T-helper 1 cell treated with Interleukin-12 subunit alpha and Interleukin-12 subunit beta and Interleukin-4 antibody, amounts not matched to agents 30 ng/mL and 1 ng/mL, for 36 hours (primary cell): ENCODE results near the gene NTRK1. TPM values are rescaled to one million over a fixed set of nuclear protein-coding genes. Genes with fewer than 3 reads are reported as not detected.

ENCODE experiments used
- intact Hi-C: fragments of 100-400 bp; cut with micrococcal nuclease; formaldehyde crosslinking; loops from one replicate; pipeline ENCODE4 v1.15.1; 2024
- total RNA-seq: library from RNA; stranded (reverse); gene quantifications from 2 replicates; pipeline ENCODE4 v1.2.3, GENCODE V29; 2022

NTRK1 gene
- total RNA-seq, 1 donor from 2014 or later = 13.8 TPM

GRCh38 chr1:156895455-156895812 is 34.8 kb downstream of the NTRK1 start:
- intact Hi-C loops = no loop called here

- intact Hi-C loops = no loop called here
Observed at GRCh38 chr1:156895927-156896326, 35.3 kb downstream of the NTRK1 start.

DNA sequence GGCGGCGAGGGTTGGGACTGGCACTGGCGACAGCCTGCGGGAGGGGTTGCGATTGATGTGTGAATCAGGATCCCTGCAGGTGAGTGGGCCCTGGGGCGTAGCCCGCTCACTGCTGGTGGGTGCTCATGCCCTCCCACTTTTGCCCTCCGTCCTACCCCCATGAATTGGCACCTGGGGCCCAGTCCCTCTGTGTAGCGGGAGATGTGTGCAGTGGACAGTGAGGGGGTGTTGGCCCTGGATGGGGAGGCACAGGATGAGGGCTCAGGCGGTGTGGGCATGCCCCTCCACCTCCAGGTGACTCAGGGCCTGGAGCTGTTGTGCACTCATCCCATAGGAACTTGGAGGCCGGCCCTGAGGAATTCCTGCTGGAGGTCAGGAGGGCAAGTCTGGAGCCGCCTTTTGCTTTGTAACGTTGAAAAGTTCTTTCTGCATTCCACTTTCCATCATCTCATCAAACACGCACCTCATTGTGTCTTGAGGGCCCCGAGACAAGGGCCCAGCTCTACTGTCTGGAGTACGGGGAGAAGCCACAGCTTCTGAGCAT is 35.9 kb downstream of the NTRK1 start:
- intact Hi-C loops = no loop called here

DNA sequence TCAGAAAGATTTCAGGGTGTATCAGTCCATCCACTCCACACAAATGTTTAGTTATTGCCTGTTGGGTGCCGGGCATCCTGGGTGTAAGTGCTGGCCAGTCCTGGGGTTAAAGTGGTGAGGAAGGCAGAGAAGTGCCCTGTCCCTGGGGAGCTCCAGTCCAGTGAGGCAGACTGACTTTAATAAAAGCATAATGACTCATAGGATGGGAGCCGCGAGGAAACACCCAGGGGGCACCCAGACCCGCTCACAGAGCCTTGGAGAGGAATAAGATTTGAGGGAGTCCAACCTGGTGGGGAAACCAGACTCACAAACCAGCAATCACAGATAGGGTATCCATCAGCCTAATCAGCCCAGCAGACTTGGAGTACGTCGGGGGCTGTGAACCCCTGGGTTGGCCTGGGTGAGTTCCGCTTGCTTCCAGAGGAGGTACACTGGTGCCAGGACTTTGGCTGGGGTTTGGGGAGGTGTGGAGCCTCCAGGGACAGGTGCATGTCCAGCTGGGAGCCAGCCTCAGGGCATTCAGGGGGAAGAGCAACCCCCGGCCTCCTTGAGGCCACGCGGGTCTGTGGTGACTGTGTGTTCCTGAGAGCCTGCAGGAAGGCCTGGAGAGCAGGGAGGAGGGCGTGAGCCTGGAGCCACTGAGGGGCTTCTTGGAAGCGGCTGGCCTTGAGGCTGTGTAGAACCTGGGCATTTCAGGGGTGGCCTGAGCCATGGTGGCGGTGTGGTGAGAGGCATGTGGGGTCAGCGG is 36.6 kb downstream of the NTRK1 start:
- intact Hi-C loops = no loop called here

- intact Hi-C loops = no loop called here
Observed at GRCh38 chr1:156898161-156898566, 37.5 kb downstream of the NTRK1 start.

DNA sequence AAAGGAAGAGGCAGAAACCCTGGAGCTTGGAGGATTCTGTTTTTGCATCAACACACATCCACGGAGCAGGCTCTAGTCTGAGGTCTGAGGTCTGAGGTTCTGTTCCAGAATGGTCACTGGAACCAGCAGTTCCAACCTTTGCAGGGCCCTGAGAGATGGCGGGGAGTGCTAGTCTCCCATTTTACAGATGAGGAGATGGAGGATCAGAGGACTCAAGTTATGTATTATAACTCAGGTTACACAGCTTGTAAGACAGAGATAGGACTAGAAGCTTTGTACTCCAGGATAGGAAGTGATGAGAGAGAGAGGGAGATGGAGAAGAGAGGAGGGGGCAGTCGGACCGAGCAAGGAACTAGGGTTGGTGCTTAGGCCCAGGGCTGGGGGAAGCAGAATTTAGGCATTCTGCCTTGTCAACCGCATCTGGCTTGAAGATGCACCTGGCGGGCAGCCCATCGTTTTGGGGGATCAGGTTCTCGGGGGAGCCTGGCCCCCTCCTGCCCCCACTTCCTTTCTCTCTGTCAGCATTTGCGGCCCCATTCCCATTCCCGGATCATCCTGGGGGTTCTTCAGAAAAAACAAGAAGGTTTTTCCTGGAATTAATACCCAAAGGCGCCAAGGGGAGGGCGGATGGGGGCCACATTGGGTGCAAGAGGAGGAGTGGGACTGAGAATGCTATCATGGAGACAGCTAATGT is 38.5 kb downstream of the NTRK1 start:
- intact Hi-C loops = no loop called here

DNA sequence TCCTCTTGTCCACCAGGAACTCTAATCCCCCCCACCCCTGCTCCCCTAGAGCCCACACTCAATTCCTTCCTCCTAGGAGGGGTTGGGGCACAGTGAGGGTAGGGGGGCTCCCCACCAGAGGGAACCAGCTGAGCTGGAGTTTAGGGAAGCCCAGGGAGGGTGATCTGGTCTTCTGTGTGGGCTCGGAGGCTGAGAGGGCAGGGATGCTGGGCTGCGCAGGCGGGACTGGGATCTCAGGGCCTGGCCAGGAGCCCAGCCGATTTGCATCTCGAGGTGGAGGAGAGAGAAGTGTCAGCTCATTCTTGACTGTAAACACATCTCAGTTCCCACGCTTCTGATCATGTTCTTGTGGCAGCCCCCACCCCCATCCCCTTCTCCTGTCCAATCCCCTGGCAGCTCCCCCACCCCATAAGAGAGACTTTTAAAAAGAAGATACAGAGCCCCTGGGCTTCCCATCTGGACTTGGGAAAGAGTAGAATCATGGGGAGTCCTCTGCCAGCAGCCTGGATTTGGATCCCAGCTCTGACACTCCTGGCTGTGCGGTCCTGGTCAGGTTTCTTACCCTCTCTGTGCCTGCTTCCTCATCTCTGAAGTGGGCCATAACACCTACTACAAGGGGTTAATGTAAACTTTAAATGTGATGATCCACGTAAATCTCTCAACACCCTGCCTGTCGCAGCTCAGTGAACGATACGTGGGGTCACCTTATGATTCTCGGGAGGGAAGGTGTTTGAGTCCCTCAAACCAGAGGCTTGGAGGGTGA is 39.5 kb downstream of the NTRK1 start:
- intact Hi-C loops = no loop called here

DNA sequence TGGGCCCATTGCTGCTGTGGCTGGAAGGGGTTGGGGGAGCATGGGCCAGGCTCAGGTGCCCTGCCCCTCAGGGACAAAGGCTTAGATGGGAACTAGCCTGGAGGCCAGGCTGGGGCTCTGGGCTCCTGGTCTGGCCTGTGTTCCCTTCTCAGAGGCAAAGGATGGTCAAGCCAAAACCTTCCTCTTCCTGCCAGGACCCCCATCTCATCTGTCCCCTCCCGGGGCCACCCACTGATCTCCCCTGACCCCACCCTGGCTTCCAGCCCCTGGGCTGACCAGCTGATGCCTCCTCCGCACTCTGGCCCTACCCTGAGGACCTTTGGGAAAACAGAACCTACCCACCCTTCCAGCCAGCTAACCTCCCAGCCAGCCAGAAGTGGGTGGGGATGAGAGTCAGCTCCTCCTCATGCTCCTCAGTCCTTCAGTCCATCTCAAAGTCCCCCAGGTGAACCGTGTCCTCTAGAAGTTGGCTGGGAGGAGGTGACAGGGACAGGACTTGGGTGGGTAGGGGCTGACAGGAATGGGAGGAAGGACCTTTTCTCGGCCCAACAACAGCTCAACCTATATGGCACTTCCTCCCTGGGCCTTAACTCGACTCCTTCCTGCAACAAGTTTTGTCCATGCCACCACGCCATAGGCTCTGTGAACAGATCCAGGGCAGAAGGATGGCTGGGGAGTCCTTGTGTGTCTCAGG is 40.4 kb downstream of the NTRK1 start:
- intact Hi-C loops = no loop called here

DNA sequence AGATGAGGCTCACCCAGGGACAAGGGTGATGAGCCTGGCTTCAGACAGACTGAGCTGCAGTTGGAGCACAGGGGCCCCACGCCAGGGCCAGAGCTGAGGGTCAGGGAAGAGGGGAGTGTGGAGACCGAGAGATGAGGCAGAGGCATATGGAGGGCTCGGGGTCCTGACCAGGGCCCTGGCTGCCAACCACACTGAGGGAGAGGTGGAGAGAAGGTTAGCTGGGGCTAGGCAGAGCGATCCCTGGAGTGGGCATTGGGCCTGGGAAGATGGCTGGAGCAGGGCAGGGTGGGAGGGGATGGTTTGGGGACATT is 40.9 kb downstream of the NTRK1 start:
- intact Hi-C loops = no loop called here

- intact Hi-C loops = no loop called here
Observed at GRCh38 chr1:156901966-156902915, 41.6 kb downstream of the NTRK1 start.

- intact Hi-C loops = no loop called here
Observed at GRCh38 chr1:156903328-156904091, 42.8 kb downstream of the NTRK1 start.

- intact Hi-C loops = no loop called here
Observed at GRCh38 chr1:156904187-156904959, 43.7 kb downstream of the NTRK1 start.

GRCh38 chr1:156905176-156905575 is 44.5 kb downstream of the NTRK1 start:
- intact Hi-C loops = no loop called here

DNA sequence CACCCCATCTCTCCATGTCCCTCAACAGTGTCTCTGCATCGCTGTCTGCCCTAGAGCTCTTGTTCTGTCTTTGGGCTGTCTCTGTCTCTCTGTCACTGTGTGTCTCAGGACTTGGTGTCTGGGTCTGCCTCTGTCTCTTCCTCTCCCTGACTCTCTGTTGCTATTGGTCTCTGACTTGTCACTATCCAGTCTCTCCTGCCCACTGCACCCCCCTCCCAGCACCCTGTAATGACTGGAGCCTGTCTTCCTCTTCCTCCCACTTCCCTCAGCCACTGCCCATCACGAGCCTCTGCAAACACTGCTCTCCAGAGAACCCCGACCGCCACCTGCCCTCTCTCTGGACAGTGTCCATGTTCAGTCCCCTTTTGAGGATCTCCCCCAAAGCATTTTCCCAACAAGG is 45.0 kb downstream of the NTRK1 start:
- intact Hi-C loops = no loop called here

GRCh38 chr1:156906206-156906906 is 45.7 kb downstream of the NTRK1 start:
- intact Hi-C loops = no loop called here

DNA sequence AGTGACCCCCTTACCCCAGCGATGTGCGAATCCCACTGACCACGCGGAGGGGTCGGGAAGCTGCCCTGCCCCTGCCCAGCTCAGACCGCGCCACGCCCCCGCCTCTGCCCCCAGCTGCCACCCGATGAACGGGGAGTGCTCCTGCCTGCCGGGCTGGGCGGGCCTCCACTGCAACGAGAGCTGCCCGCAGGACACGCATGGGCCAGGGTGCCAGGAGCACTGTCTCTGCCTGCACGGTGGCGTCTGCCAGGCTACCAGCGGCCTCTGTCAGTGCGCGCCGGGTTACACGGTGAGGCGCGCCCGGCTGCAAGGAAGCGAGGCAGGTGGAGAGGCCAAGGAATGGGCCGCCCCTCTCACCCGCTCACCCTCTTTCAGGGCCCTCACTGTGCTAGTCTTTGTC is 47.9 kb downstream of the NTRK1 start:
- intact Hi-C loops = no loop called here

- intact Hi-C loops = no loop called here
Observed at GRCh38 chr1:156908955-156909354, 48.3 kb downstream of the NTRK1 start.

- intact Hi-C loops = loop anchor here (1.0 kb wide), 2 partner anchors 52 to 165 kb away; no protein-coding TSS in a partner anchor
Observed at GRCh38 chr1:156909671-156910070, 49.0 kb downstream of the NTRK1 start.
